Astrocyte (in vitro differentiated cells and primary cell): ENCODE measurements around the gene ITSN1.

ENCODE experiments used
- CTCF ChIP-seq: IDR thresholded peaks from 2 replicates; pipeline ENCODE4 v1.5.1; 2011; ENCODE audit warnings: low read depth, mild to moderate bottlenecking, inconsistent platforms, low read length, moderate library complexity; ENCODE audit not compliant: insufficient read depth
- EZH2 ChIP-seq: IDR thresholded peaks from 2 replicates; pipeline ENCODE4 v1.6.1; 2012; ENCODE audit warnings: mild to moderate bottlenecking, low read length, inconsistent platforms; ENCODE audit not compliant: insufficient read depth

GRCh38 chr21:33751120-33751519, 108.8 kb downstream of the ITSN1 start:
- TF ChIP-seq CTCF: no peak
- no peak for TF ChIP-seq EZH2
